ENCODE results near the gene DAGLA. TPM values are rescaled to one million over a fixed set of nuclear protein-coding genes. Genes with fewer than 3 reads are reported as not detected.

Gene DAGLA
- total and polyA plus RNA-seq, 2 of the 13 experiments (the other 11 are each of a cell fraction or from before 2014, with no cell fraction given): 2.6 to 3.9 TPM

- TF ChIP-seq ZBTB33 (CRISPR knock-in tag; IDR thresholded peaks at IDR 0.05): no peak
- TF ChIP-seq SETDB1 (CRISPR knock-in tag; IDR thresholded peaks at IDR 0.05; ENCODE audit: borderline replicate concordance): no peak
- no peak for TF ChIP-seq ZEB1 (IDR thresholded peaks at IDR 0.05; ENCODE audit: insufficient replicate concordance, low read depth)
- no peak for TF ChIP-seq ZNF777 (CRISPR knock-in tag; IDR thresholded peaks at IDR 0.05)
Observed at GRCh38 chr11:61690706-61691379, 10.7 kb downstream of the DAGLA start (continued).

- H3K27me3 ChIP-seq (ENCODE audit: control insufficient read depth in 1 of 2, insufficient read depth in 2 of 2, low read length in 2 of 2): no peaks in the 10 kb centered on the region
- H3K27ac ChIP-seq (ENCODE audit: extremely low read length, insufficient read depth, low read length): no peak overlapping the region
- H3K4me1 ChIP-seq (ENCODE audit: insufficient read depth, low read length): peaks cover 46% of the 10 kb centered on the region
- no TSS peak for BruUV-seq (replicated peaks)
- POLR2A ChIA-PET: no interaction called here
- intact Hi-C loops (cut with micrococcal nuclease; ENCODE audit: unreplicated experiment): no loop called here
- H3K36me3 ChIP-seq (replicated peaks in 1 of 2; ENCODE audit: control insufficient read depth in 1 of 2, insufficient read depth in 2 of 2, low read length in 2 of 2): no peaks in the 10 kb centered on the region; a peak in 3 of 5 replicates
- H3K4me3 ChIP-seq (replicated peaks in 1 of 3; ENCODE audit: insufficient read depth in 1 of 3, low read depth in 2 of 3, low read length in 3 of 3): no peak overlapping the region
- CTCF ChIA-PET (ENCODE audit: low intra/inter-chr PET ratio, low total read pairs): no interaction called here
- ATAC-seq (no peak), FAIRE-seq (no peak), DNase-seq (ENCODE audit: low spot score) (no peak)
- peaks cover 40% of the 10 kb centered on the region for H3K79me2 ChIP-seq (ENCODE audit: insufficient read depth, low read length)
- no peak overlapping the region for H3K4me2 ChIP-seq (ENCODE audit: low read depth, low read length)
- peaks cover 7% of the 10 kb centered on the region for H4K20me1 ChIP-seq (ENCODE audit: insufficient read depth, low read length)
- TF ChIP-seq FOXK1 (CRISPR knock-in tag; IDR thresholded peaks at IDR 0.05; ENCODE audit: borderline replicate concordance, low read depth): no peak
- TF ChIP-seq KDM6A (CRISPR knock-in tag; IDR thresholded peaks at IDR 0.05; ENCODE audit: low read depth): no peak
- TF ChIP-seq ZNF841 (CRISPR knock-in tag; IDR thresholded peaks at IDR 0.05; ENCODE audit: borderline replicate concordance): no peak
- no peak for TF ChIP-seq ZXDC (CRISPR knock-in tag; IDR thresholded peaks at IDR 0.05)
- WGBS (ENCODE audit: low lambda C conversion rate): 98% methylated on average over 11 of the region's 12 CpGs
- in situ Hi-C loops (cut with HindIII; ENCODE audit: extremely low pct_ligation_motif_present, low pct_unique_long_range_greater_than_20kb): no loop called here
- H2AFZ ChIP-seq (ENCODE audit: low read length): no peak overlapping the region
- H3K9me3 ChIP-seq (ENCODE audit: low read length): no peaks in the 10 kb centered on the region
- no peak overlapping the region for H3K9ac ChIP-seq (ENCODE audit: insufficient read depth, low read depth, low read length)
Observed at GRCh38 chr11:61691380-61692156, 11.4 kb downstream of the DAGLA start.
